ENCODE measurements around the gene TMEM205. TPM values are rescaled to one million over a fixed set of nuclear protein-coding genes. Genes with fewer than 3 reads are reported as not detected.

TMEM205 gene
- total and polyA plus RNA-seq, 2 of the 13 experiments (the other 11 are each of a cell fraction or from before 2014, with no cell fraction given) = 45.5 to 98.7 TPM

DNA sequence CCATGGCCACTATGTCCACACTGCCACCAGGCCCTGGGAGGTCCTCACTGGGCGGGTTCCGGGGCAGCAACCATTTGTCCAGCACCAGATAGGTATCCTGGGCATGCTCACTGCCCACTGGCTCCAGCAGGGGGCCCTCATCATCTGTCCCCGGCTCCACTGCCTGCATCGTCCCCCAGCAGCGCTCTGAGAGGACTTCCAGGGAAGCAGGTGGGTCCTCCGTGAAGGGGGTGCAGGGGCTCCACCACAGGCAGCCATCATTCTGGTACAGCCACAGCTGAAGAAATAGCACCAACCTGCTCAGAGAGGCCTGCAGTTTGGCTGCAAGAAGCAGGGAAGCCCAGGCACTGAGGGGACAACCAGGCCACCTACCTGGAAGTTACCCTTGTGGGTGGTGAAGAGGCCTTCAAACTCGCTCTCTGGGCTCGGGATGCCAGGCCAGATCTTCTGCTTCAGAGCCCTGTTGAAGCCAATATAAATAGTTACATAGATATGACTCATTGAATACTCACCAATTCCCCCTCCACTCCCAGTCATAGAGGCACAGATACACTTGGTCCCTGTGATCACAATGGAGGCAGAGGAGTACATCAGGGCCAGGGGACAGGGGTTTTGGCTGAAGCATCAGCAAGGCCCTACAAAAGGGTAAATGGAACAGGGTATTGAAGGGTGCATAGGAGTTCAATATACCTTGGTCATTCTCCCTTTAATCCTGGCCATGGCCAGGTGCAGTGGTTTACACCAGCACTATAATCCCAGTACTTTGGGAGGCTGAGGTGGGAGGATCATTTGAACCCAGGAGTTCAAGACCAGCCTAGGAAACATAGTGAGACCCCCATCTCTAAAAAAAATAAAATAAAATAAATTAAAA, 32.5 kb upstream of the TMEM205 start (continued):
- TF ChIP-seq ZNF142 (CRISPR knock-in tag; IDR thresholded peaks at IDR 0.05) (no peak), ZNF550 (CRISPR knock-in tag; IDR thresholded peaks at IDR 0.05; ENCODE audit: borderline replicate concordance) (no peak), TEF (CRISPR knock-in tag; IDR thresholded peaks at IDR 0.05) (no peak), ZNF883 (CRISPR knock-in tag; IDR thresholded peaks at IDR 0.05; ENCODE audit: not compliant biosample characterization) (peak; percentile 69), KLF16 (CRISPR knock-in tag; IDR thresholded peaks at IDR 0.05) (no peak), MXI1 (IDR thresholded peaks at IDR 0.05; ENCODE audit: borderline replicate concordance, low read depth, low read length) (peak; percentile 22; the same call in 1 of the 3 replicates), ZNF17 (CRISPR knock-in tag; IDR thresholded peaks at IDR 0.05) (no peak), MEF2D (CRISPR knock-in tag; IDR thresholded peaks at IDR 0.05) (no peak), ZNF598 (CRISPR knock-in tag; IDR thresholded peaks at IDR 0.05; ENCODE audit: borderline replicate concordance) (peak; percentile 26; the same call in 1 of the 2 replicates), KLF13 (CRISPR knock-in tag; IDR thresholded peaks at IDR 0.05) (no peak), ZNF644 (CRISPR knock-in tag; IDR thresholded peaks at IDR 0.05; ENCODE audit: low read depth) (no peak), CBFB (CRISPR knock-in tag; IDR thresholded peaks at IDR 0.05) (no peak), IRF2 (CRISPR knock-in tag; IDR thresholded peaks at IDR 0.05) (no peak), ZNF138 (CRISPR knock-in tag; IDR thresholded peaks at IDR 0.05; ENCODE audit: low read depth) (no peak), ZBTB3 (CRISPR knock-in tag; IDR thresholded peaks at IDR 0.05; ENCODE audit: borderline replicate concordance, low read depth) (no peak), ZNF446 (CRISPR knock-in tag; IDR thresholded peaks at IDR 0.05) (no peak), BORCS8-MEF2B (CRISPR knock-in tag; IDR thresholded peaks at IDR 0.05) (no peak), ZNF44 (CRISPR knock-in tag; IDR thresholded peaks at IDR 0.05) (no peak), ZNF564 (CRISPR knock-in tag; IDR thresholded peaks at IDR 0.05) (no peak), GLMP (CRISPR knock-in tag; IDR thresholded peaks at IDR 0.05; ENCODE audit: borderline replicate concordance) (no peak)
- TF ChIP-seq, protein P1, sequence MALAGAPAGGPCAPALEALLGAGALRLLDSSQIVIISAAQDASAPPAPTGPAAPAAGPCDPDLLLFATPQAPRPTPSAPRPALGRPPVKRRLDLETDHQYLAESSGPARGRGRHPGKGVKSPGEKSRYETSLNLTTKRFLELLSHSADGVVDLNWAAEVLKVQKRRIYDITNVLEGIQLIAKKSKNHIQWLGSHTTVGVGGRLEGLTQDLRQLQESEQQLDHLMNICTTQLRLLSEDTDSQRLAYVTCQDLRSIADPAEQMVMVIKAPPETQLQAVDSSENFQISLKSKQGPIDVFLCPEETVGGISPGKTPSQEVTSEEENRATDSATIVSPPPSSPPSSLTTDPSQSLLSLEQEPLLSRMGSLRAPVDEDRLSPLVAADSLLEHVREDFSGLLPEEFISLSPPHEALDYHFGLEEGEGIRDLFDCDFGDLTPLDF (CRISPR knock-in tag; IDR thresholded peaks at IDR 0.05) = no peak
